A549 treated with CpdA at 1 μM for 4 hours (cell line): ENCODE data around the gene ABHD18. TPM values are rescaled to one million over a fixed set of nuclear protein-coding genes. Genes with fewer than 3 reads are reported as not detected.

Experiments
- total RNA-seq: library from RNA; stranded (reverse); fragments of 200-300 nt; extraction: Qiagen RNA extraction; gene quantifications from 5 replicates; pipeline ENCODE4 v1.2.3, GENCODE V29; 2022; ENCODE audit warnings: low read depth

Gene ABHD18
- 2.8 to 5.4 TPM (median 3.7 TPM) in 5 replicates for total RNA-seq

GRCh38 chr4:127965062-127965802 is at the start of gene ABHD18, which contains the start of gene MFSD8:
ABHD18 (plus strand) TSS chr4:127965406; CDS start chr4:127982956, 17,550 bp downstream.
MFSD8 (minus strand) TSS chr4:127965173; CDS start chr4:127965133, 40 bp downstream.

GRCh38 chr4:128060699-128061565 is 95.7 kb downstream of the ABHD18 start, which contains the start of gene LARP1B:
LARP1B (plus strand) TSS chr4:128061312; CDS start chr4:128074952, 13,640 bp downstream.

Other genes starting within 250 kb of the ABHD18 start
- gene SLC25A31, start 235.0 kb upstream of the ABHD18 start, total RNA-seq, result not detected in 5 replicates
- 9.6 to 10.8 TPM (median 10.0 TPM) in 5 replicates for gene HSPA4L, start 183.1 kb upstream of the ABHD18 start, total RNA-seq
- gene PLK4, start 84.5 kb upstream of the ABHD18 start, total RNA-seq, result 16.2 to 19.9 TPM (median 17.3 TPM) in 5 replicates
- 12.4 to 15.4 TPM (median 14.0 TPM) in 5 replicates for gene MFSD8, start 233 bp upstream of the ABHD18 start, total RNA-seq
- 11.0 to 17.7 TPM (median 12.1 TPM) in 5 replicates for gene LARP1B, start 95.9 kb downstream of the ABHD18 start, total RNA-seq